GM12872 (cell line): Measurements from ENCODE around the gene ADNP2.

Experiments used
- TF ChIP-seq, protein P1 (sequence below): IDR thresholded peaks from 3 replicates; pipeline ENCODE4 v1.5.1; 2011; ENCODE audit warnings: low read depth, mild to moderate bottlenecking, low read length, moderate library complexity; ENCODE audit not compliant: insufficient read depth

The ADNP2 gene

GRCh38 chr18:80188643-80189530 is 79.8 kb downstream of the ADNP2 start:
- TF ChIP-seq, protein P1, sequence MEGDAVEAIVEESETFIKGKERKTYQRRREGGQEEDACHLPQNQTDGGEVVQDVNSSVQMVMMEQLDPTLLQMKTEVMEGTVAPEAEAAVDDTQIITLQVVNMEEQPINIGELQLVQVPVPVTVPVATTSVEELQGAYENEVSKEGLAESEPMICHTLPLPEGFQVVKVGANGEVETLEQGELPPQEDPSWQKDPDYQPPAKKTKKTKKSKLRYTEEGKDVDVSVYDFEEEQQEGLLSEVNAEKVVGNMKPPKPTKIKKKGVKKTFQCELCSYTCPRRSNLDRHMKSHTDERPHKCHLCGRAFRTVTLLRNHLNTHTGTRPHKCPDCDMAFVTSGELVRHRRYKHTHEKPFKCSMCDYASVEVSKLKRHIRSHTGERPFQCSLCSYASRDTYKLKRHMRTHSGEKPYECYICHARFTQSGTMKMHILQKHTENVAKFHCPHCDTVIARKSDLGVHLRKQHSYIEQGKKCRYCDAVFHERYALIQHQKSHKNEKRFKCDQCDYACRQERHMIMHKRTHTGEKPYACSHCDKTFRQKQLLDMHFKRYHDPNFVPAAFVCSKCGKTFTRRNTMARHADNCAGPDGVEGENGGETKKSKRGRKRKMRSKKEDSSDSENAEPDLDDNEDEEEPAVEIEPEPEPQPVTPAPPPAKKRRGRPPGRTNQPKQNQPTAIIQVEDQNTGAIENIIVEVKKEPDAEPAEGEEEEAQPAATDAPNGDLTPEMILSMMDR: no peak

DNA sequence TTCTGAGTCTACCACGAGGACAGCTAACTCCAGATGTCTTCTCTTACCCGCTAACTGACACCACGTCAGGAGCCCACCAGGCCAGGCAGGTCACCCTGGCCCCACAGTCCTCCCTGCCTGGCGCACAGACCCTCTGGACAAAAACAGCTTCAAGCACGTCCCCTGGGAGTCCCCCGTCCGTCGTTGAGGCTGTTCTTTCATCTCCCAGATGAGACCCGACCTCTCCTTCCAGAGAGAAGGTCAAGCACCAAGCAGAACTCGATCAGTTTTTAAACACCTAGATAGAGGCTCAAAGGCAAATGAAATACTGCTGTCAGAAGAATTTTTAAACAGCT is 80.4 kb downstream of the ADNP2 start:
- TF ChIP-seq, protein P1: no peak
